Neural progenitor cell (in vitro differentiated cells): ENCODE results near the gene ZFYVE9.

Source experiments
- EZH2 ChIP-seq: fragments of 200-600 bp; sonication (generic); IDR thresholded peaks from 2 replicates; pipeline ENCODE4 v1.6.1; 2017; ENCODE audit warnings: antibody characterized with exemption, mild to moderate bottlenecking, moderate library complexity
- TF ChIP-seq, protein P1 (sequence below): fragments of 200-600 bp; sonication (generic); IDR thresholded peaks from 2 replicates; pipeline ENCODE4 v1.5.1; 2017; ENCODE audit warnings: antibody characterized with exemption, mild to moderate bottlenecking

DNA sequence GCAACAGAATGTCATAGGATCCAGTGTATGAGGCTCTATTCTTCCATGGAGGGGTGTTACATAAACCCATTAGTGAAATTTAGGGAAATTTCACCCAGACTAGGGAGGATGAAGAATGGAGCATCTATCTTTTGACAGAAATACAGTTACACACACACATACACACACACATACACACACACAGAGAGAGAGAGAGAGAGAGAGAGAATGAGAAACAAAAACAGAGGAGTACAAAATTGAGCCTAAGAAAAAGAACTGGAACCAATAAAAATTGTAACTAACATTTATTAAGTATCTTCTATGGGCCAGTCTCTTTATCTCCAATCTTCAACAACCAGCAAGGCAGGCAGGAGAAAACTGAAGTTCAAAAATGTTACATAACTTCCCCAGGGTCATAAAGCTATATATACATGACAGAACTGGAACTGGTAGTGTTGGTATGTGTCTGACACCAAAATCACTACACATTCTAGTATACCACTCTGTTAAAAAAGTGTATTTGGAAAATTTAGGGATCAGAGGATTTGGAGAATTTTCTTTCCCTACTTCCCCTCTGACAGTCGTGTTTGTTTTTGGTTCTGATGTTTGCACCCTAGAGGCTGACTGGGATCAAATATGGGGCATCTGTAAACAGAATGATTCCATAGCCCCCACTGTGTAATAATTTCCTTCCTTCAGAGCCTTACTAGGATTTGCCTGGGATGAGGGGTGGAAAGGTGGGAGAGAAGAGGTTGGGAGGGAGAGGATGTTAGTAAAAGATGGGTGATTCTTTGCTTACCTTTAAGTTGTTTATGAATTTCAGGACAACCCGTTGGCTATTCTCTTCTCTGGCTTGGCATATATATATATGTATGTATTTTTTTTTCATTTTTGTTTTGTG lies 1.0 kb upstream of the ZFYVE9 start:
- TF ChIP-seq, protein P1, sequence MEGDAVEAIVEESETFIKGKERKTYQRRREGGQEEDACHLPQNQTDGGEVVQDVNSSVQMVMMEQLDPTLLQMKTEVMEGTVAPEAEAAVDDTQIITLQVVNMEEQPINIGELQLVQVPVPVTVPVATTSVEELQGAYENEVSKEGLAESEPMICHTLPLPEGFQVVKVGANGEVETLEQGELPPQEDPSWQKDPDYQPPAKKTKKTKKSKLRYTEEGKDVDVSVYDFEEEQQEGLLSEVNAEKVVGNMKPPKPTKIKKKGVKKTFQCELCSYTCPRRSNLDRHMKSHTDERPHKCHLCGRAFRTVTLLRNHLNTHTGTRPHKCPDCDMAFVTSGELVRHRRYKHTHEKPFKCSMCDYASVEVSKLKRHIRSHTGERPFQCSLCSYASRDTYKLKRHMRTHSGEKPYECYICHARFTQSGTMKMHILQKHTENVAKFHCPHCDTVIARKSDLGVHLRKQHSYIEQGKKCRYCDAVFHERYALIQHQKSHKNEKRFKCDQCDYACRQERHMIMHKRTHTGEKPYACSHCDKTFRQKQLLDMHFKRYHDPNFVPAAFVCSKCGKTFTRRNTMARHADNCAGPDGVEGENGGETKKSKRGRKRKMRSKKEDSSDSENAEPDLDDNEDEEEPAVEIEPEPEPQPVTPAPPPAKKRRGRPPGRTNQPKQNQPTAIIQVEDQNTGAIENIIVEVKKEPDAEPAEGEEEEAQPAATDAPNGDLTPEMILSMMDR = no peak
- TF ChIP-seq EZH2 = no peak
